Panc1 (cell line): ENCODE data around the gene GABRA4. TPM values are rescaled to one million over a fixed set of nuclear protein-coding genes. Genes with fewer than 3 reads are reported as not detected.
A peak's percentile ranks its signal among the peaks of the same experiment; 100 is the strongest.

Experiments
- ATAC-seq: fragments of 200-7000 bp; cut with Tn5 transposase; 2 replicates; pipeline ENCODE4 v1.9.1; 2020; ENCODE audit warnings: mild to moderate bottlenecking, moderate library complexity
- BruUV-seq: library from RNA; stranded (reverse); fragments of 400-500 nt; replicated peaks from 2 replicates; lab custom pipeline; 2021; lab: Mats Ljungman, UMichigan
- CTCF ChIA-PET: fragments of 300-600 bp; sonication (Branson Sonifier 250); formaldehyde crosslinking; loops from one replicate; lab custom pipeline; 2022; ENCODE audit warnings: antibody characterized with exemption; lab: Charles Lee
- POLR2A ChIA-PET: fragments of 300-600 bp; sonication (Branson Sonifier 250); formaldehyde crosslinking; loops from one replicate; lab custom pipeline; 2022; ENCODE audit warnings: antibody characterized with exemption; lab: Charles Lee
- DNase-seq: peaks from one replicate; pipeline ENCODE4 v3.0.0-alpha.2; 2010; ENCODE audit warnings: low read depth, low spot score
- H3K27ac ChIP-seq: 2 replicates; pipeline ENCODE4 v1.5.1; 2011; ENCODE audit warnings: mild to moderate bottlenecking, low read length, inconsistent platforms
- H3K27me3 ChIP-seq: fragments of 200-500 bp; sonication (Bioruptor generic); 2 replicates; pipeline ENCODE4 v1.6.0; 2014; ENCODE audit warnings: low read length, inconsistent platforms; ENCODE audit not compliant: control insufficient read depth, insufficient read depth
- H3K36me3 ChIP-seq: fragments of 200-500 bp; sonication (Bioruptor generic); 2 replicates; pipeline ENCODE4 v1.5.1; 2014; ENCODE audit warnings: inconsistent platforms, mild to moderate bottlenecking, low read length, moderate library complexity; ENCODE audit not compliant: control insufficient read depth, insufficient read depth
- H3K4me1 ChIP-seq: 2 replicates; pipeline ENCODE4 v1.5.1; 2011; ENCODE audit warnings: inconsistent platforms, mild to moderate bottlenecking, low read length, moderate library complexity; ENCODE audit not compliant: control insufficient read depth, insufficient read depth
- H3K4me3 ChIP-seq, 2 experiments: 2 replicates each; pipeline ENCODE4 v1.5.1; 2011 to 2012; ENCODE audit warnings: low read depth in 2 of 2, low read length in 2 of 2, mild to moderate bottlenecking in 2 of 2, inconsistent platforms in 1 of 2, moderate library complexity in 1 of 2
- H3K9me3 ChIP-seq: fragments of 200-500 bp; sonication (Bioruptor generic); 2 replicates; pipeline ENCODE4 v1.5.1; 2014; ENCODE audit warnings: low read depth, mild to moderate bottlenecking, inconsistent platforms, low read length, moderate library complexity; ENCODE audit not compliant: control insufficient read depth, insufficient read depth
- POLR2AphosphoS5 ChIP-seq: IDR thresholded peaks from 2 replicates; pipeline ENCODE4 v1.6.1; 2012; ENCODE audit warnings: mild to moderate bottlenecking, low read depth, low read length, moderate library complexity
- REST ChIP-seq, 2 experiments: IDR thresholded peaks; 2 replicates each; pipeline ENCODE4 v1.6.1; 2011 to 2012; ENCODE audit warnings: low read depth in 2 of 2, control low read depth in 1 of 2, low read length in 1 of 2, mild to moderate bottlenecking in 1 of 2, moderate library complexity in 1 of 2; ENCODE audit not compliant: insufficient read depth in 1 of 2
- SIN3A ChIP-seq: IDR thresholded peaks from 2 replicates; pipeline ENCODE4 v1.6.1; 2012; ENCODE audit warnings: low read depth, mild to moderate bottlenecking, low read length, moderate library complexity, borderline replicate concordance; ENCODE audit not compliant: insufficient read depth
- TCF7L2 ChIP-seq: IDR thresholded peaks from 2 replicates; pipeline ENCODE4 v1.6.1; 2011; ENCODE audit warnings: mild to moderate bottlenecking, low read depth, low read length, inconsistent platforms
- in situ Hi-C: cut with HindIII; loops from 2 replicates; pipeline ENCODE4 v1.10.0; 2016; ENCODE audit warnings: low sequenced_read_pairs, low pct_unique_long_range_greater_than_20kb
- intact Hi-C: fragments of 100-400 bp; cut with micrococcal nuclease; formaldehyde crosslinking; loops from one replicate; pipeline ENCODE4 v1.10.0; 2022; ENCODE audit not compliant: unreplicated experiment
- total RNA-seq: library from RNA; stranded (reverse); gene quantifications from one replicate; pipeline ENCODE4 v1.2.1, GENCODE V29; 2021; ENCODE audit not compliant: unreplicated experiment
- TF ChIP-seq, protein P1 (sequence below): fragments of 450-650 bp; IDR thresholded peaks from 2 replicates; pipeline ENCODE4 v1.5.1; 2017; ENCODE audit warnings: mild to moderate bottlenecking

GABRA4 gene
- total RNA-seq, 1 experiment from 2014 or later: not detected

GRCh38 chr4:47038263-47038662 lies 44.9 kb upstream of the GABRA4 start:
- ChIA-PET POLR2A (no interaction called here), CTCF (no interaction called here)
- no peaks in the 10 kb centered on the region for H3K9me3 ChIP-seq
- BruUV-seq: no TSS peak
- ATAC-seq (no peak), DNase-seq (no peak)
- intact Hi-C loops (no loop called here), in situ Hi-C loops (no loop called here)
- H3K27ac ChIP-seq: no peak overlapping the region
- no peaks in the 10 kb centered on the region for H3K4me1 ChIP-seq
- no peak overlapping the region for H3K4me3 ChIP-seq
- no peaks in the 10 kb centered on the region for H3K27me3 ChIP-seq
- TF ChIP-seq, protein P1, sequence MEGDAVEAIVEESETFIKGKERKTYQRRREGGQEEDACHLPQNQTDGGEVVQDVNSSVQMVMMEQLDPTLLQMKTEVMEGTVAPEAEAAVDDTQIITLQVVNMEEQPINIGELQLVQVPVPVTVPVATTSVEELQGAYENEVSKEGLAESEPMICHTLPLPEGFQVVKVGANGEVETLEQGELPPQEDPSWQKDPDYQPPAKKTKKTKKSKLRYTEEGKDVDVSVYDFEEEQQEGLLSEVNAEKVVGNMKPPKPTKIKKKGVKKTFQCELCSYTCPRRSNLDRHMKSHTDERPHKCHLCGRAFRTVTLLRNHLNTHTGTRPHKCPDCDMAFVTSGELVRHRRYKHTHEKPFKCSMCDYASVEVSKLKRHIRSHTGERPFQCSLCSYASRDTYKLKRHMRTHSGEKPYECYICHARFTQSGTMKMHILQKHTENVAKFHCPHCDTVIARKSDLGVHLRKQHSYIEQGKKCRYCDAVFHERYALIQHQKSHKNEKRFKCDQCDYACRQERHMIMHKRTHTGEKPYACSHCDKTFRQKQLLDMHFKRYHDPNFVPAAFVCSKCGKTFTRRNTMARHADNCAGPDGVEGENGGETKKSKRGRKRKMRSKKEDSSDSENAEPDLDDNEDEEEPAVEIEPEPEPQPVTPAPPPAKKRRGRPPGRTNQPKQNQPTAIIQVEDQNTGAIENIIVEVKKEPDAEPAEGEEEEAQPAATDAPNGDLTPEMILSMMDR: no peak
- TF ChIP-seq REST (IDR thresholded peaks at IDR 0.05; ENCODE audit: insufficient read depth in 1 of 2, low read depth in 2 of 2, low read length in 1 of 2): no peak
- TF ChIP-seq POLR2AphosphoS5: no peak
- no peak for TF ChIP-seq SIN3A
- no peak for TF ChIP-seq TCF7L2
- H3K36me3 ChIP-seq: no peaks in the 10 kb centered on the region

DNA sequence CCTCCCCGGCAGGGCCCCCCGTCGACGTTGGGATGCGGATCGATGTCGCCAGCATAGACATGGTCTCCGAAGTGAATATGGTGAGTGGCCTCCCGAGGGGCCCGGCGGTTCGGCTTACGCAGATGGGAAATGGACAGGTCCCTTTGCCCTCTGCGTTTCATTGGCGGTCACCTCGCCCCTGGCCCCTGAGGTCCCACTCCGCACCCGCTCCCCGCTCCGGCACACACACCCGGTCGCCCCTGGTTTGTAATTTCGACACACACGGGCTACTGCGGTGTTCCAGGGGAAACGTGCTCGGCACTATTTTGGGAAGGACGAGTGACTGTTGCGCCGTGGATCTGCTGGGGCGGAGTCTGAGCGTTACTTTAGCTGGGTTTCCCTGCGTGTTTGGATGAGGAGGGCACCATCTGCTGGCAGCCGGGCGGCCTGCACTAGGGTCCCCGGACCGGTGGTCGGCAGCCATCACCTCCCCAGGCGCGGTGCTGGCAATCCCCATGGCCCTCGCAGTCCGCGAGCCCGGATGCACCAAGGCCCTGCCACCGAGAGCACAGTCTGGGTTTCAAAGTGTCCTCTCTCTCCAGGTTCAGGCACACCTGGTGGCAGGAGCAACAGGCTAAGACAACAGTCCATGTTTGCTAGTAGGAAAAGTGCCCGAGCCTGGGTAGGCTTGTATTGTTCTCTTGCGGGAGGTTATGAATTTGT lies 39.2 kb upstream of the GABRA4 start:
- H3K4me3 ChIP-seq: peak overlapping the region; percentile 37 to 60
- in situ Hi-C loops (no loop called here), intact Hi-C loops (loop anchor here (5.0 kb wide), 1 partner anchor 190 kb away; no protein-coding TSS in a partner anchor)
- ATAC-seq (peak; percentile 94), DNase-seq (peak; percentile 55)
- H3K9me3 ChIP-seq: no peaks in the 10 kb centered on the region
- H3K27me3 ChIP-seq: 0 out of 2 replicates have a peak, but pooled peaks cover 5% of the 10 kb centered on the region
- no TSS peak for BruUV-seq
- CTCF ChIA-PET: no interaction called here
- H3K27ac ChIP-seq: no peak overlapping the region
- peaks cover 4% of the 10 kb centered on the region; the same call in 1 of the 2 replicates for H3K4me1 ChIP-seq
- H3K36me3 ChIP-seq: no peaks in the 10 kb centered on the region
- no peak for TF ChIP-seq SIN3A
- TF ChIP-seq, protein P1: peak; percentile 79
- POLR2A ChIA-PET: no interaction called here
